HG02938 (cell line): ENCODE data around the gene THSD4.
A peak's percentile ranks its signal among the peaks of the same experiment; 100 is the strongest.

Source experiments
- ATAC-seq: cut with Tn5 transposase; IDR thresholded peaks from one replicate; pipeline ENCODE4 v1.9.1; 2021; ENCODE audit warnings: mild to moderate bottlenecking, moderate library complexity; ENCODE audit not compliant: unreplicated experiment

Gene THSD4

GRCh38 chr15:71114887-71115566 lies at the start of gene THSD4:
Gene THSD4 (plus strand): TSS chr15:71115471.
- ATAC-seq: peak; percentile 77

GRCh38 chr15:71066983-71067382 lies 48.3 kb upstream of the THSD4 start:
- no peak for ATAC-seq

GRCh38 chr15:71069693-71070092 lies 45.6 kb upstream of the THSD4 start:
- ATAC-seq: no peak

- no peak for ATAC-seq
Measured at GRCh38 chr15:71071529-71071928, 43.7 kb upstream of the THSD4 start.

GRCh38 chr15:71072423-71072822 lies 42.8 kb upstream of the THSD4 start:
- no peak for ATAC-seq

- ATAC-seq: no peak
Measured at GRCh38 chr15:71078506-71079207, 36.6 kb upstream of the THSD4 start.

- no peak for ATAC-seq
Measured at GRCh38 chr15:71079208-71080044, 35.8 kb upstream of the THSD4 start.

- no peak for ATAC-seq
Measured at GRCh38 chr15:71080166-71080565, 35.1 kb upstream of the THSD4 start.

GRCh38 chr15:71080705-71081104 lies 34.6 kb upstream of the THSD4 start:
- ATAC-seq: no peak

GRCh38 chr15:71082803-71083202 lies 32.5 kb upstream of the THSD4 start:
- no peak for ATAC-seq

GRCh38 chr15:71083349-71083748 lies 31.9 kb upstream of the THSD4 start:
- no peak for ATAC-seq

- no peak for ATAC-seq
Measured at GRCh38 chr15:71084264-71084663, 31.0 kb upstream of the THSD4 start.

- no peak for ATAC-seq
Measured at GRCh38 chr15:71085809-71086208, 29.5 kb upstream of the THSD4 start.

GRCh38 chr15:71088155-71088554 lies 27.1 kb upstream of the THSD4 start:
- ATAC-seq: no peak

GRCh38 chr15:71088683-71089082 lies 26.6 kb upstream of the THSD4 start:
- ATAC-seq: no peak

- ATAC-seq: no peak
Measured at GRCh38 chr15:71089801-71090200, 25.5 kb upstream of the THSD4 start.

GRCh38 chr15:71091601-71092000 lies 23.7 kb upstream of the THSD4 start:
- ATAC-seq: no peak

GRCh38 chr15:71092056-71092600 lies 23.1 kb upstream of the THSD4 start:
- ATAC-seq: no peak

GRCh38 chr15:71093054-71094024 lies 21.9 kb upstream of the THSD4 start:
- ATAC-seq: no peak

GRCh38 chr15:71094137-71094536 lies 21.1 kb upstream of the THSD4 start:
- no peak for ATAC-seq
